Right atrium auricular region (tissue), 2 donors: ENCODE measurements around the gene TMEM63C. TPM values are rescaled to one million over a fixed set of nuclear protein-coding genes. Genes with fewer than 3 reads are reported as not detected.

ENCODE experiments used
- DNase-seq: peaks from one replicate; pipeline ENCODE4 v3.0.0-alpha.2; 2019; ENCODE audit warnings: low spot score
- H3K27ac ChIP-seq, 2 donors: fragments of 200-600 bp; sonication (generic); 1 replicate in 1 of 2; 2 replicates in 1 of 2; pipeline ENCODE4 v1.5.1; 2016 to 2019
- H3K27me3 ChIP-seq, 2 donors: fragments of 200-600 bp; sonication (generic); one replicate each; pipeline versions ENCODE4 v1.5.1 to v1.6.0; 2017 to 2019
- H3K36me3 ChIP-seq: fragments of 200-600 bp; sonication (generic); one replicate; pipeline ENCODE4 v1.5.1; 2016
- H3K4me1 ChIP-seq, 2 donors: fragments of 200-600 bp; sonication (generic); one replicate each; pipeline versions ENCODE4 v1.5.1 to v1.6.0; 2017 to 2019
- H3K4me3 ChIP-seq, 2 donors: fragments of 200-600 bp; sonication (generic); 1 replicate in 1 of 2; 2 replicates in 1 of 2; pipeline ENCODE4 v1.5.1; 2017 to 2019; ENCODE audit warnings: mild to moderate bottlenecking in 1 of 2, moderate library complexity in 1 of 2
- H3K9me3 ChIP-seq, 2 donors: fragments of 200-600 bp; sonication (generic); one replicate each; pipeline ENCODE4 v1.5.1; 2019
- CTCF ChIP-seq, 2 donors: fragments of 200-600 bp; sonication (generic); IDR thresholded peaks; one replicate each; pipeline ENCODE4 v1.5.1; 2019; ENCODE audit warnings: antibody characterized with exemption in 2 of 2
- total RNA-seq, 2 donors: library from RNA; depleted of rRNA; stranded (reverse); fragments of >200 nt; gene quantifications; one replicate each; pipeline ENCODE4 v1.1.0, GENCODE V29; 2016

TMEM63C gene, protein sequence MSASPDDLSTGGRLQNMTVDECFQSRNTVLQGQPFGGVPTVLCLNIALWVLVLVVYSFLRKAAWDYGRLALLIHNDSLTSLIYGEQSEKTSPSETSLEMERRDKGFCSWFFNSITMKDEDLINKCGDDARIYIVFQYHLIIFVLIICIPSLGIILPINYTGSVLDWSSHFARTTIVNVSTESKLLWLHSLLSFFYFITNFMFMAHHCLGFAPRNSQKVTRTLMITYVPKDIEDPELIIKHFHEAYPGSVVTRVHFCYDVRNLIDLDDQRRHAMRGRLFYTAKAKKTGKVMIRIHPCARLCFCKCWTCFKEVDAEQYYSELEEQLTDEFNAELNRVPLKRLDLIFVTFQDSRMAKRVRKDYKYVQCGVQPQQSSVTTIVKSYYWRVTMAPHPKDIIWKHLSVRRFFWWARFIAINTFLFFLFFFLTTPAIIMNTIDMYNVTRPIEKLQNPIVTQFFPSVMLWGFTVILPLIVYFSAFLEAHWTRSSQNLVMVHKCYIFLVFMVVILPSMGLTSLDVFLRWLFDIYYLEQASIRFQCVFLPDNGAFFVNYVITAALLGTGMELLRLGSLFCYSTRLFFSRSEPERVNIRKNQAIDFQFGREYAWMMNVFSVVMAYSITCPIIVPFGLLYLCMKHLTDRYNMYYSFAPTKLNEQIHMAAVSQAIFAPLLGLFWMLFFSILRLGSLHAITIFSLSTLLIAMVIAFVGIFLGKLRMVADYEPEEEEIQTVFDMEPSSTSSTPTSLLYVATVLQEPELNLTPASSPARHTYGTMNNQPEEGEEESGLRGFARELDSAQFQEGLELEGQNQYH
- total RNA-seq, result under 1 TPM in 1 of 2 donors, not detected in 1; 0.04 TPM

DNA sequence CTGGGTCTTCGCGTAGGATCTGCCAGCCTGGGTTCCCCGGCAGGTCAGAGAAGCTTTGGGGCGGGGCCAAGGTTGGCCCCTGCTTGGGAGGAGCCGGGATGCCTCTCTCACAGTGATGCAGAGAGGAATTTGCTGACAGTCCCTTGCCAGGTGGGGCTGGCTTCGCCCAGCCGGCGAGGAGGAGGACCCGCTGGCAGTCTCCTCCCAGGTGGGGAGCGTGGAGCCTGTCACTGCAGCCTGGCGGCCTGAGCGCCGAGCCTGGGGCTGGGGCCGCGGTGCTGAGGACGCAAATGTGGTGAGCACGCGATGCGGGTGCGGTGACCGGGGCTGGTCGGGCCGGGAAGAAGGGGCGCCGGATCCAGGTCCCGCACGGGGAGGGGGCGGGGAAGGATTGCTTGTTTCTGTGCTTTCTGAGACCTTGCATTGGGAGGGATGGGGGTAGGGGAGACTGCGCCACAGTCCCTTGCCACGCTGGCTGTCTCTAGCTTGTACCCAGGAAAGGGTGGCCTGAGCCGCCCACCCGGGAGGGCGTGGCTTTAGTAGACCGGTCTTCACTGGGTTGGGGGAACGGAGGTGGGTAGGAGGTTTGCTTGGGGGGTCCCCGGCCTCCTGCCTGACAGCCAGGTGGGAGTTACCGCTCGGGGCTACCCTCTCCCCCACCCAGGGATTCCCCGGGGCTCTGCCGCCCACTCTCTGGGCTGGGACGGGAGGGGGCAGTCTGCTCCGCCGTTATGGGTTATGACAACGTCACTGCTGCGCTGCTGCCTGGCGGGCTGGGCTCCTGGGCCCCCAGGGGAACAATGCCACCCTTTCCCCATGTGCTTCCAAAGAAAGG, at the start of gene TMEM63C:
Gene TMEM63C, plus strand, starts transcription at position 196 of the 835 bp plus-strand sequence. CDS start 37,016 bp downstream, outside the sequence.
- Histone ChIP-seq H3K4me3 (peak within 1 kb of the TSS in 1 of 2 donors; percentile 42), H3K36me3 (no peaks in the 10 kb centered on the region), H3K27me3 (peaks cover 0 to 4% of the 10 kb centered on the region in 2 donors), H3K4me1 (peaks cover 0 to 12% of the 10 kb centered on the region in 2 donors), H3K27ac (no peak within 1 kb of the TSS), H3K9me3 (no peaks in the 10 kb centered on the region)
- peak; percentile 16 for DNase-seq
- no peak for TF ChIP-seq CTCF (IDR thresholded peaks at IDR 0.05)

DNA sequence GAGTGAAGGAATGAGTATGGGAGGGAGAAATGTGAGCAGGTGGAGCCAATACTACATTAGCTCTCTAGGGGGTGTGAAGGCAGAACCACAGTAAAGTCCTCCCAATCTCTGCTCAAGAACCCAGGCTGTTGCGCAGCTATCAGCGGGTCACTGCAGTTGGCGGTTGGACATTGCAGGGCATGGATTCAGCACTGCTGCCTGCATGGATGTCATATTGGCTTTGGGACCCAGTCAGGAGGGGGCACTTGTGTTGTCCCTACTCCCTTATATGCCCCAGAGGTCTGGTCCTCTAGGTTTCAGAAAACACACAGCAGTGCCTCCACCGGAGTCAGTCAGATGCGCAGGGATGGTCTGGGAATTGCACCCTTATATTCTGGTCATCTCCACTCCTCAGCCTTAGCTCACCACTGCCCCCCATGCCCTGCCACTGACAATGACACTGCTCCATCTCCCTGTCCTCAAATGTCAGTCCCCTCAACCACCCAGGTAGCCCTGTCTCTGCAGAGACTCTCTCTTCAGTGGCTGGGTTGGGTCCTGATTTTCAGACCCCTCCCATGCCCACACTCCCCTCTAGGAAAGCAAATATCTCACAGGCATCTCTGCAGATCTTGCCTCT, 49.6 kb upstream of the TMEM63C start:
- no peak overlapping the region for H3K27ac ChIP-seq
- no peaks in the 10 kb centered on the region for H3K4me1 ChIP-seq
- H3K9me3 ChIP-seq, result no peaks in the 10 kb centered on the region
- no peak for DNase-seq
- no peak overlapping the region for H3K4me3 ChIP-seq
- TF ChIP-seq CTCF (IDR thresholded peaks at IDR 0.05), result no peak
- no peaks in the 10 kb centered on the region for H3K27me3 ChIP-seq
- no peaks in the 10 kb centered on the region for H3K36me3 ChIP-seq

GRCh38 chr14:77133720-77134338, 47.8 kb upstream of the TMEM63C start:
- H3K27me3 ChIP-seq, result no peaks in the 10 kb centered on the region
- H3K27ac ChIP-seq, result no peak overlapping the region
- TF ChIP-seq CTCF (IDR thresholded peaks at IDR 0.05), result no peak

GRCh38 chr14:77139022-77139421, 42.6 kb upstream of the TMEM63C start:
- peaks cover 9 to 30% of the 10 kb centered on the region in 2 donors for H3K27me3 ChIP-seq

More at GRCh38 chr14:77133720-77134338, 47.8 kb upstream of the TMEM63C start:
- DNase-seq, result no peak
- Histone ChIP-seq H3K9me3 (no peaks in the 10 kb centered on the region), H3K4me3 (no peak overlapping the region), H3K36me3 (no peaks in the 10 kb centered on the region), H3K4me1 (no peaks in the 10 kb centered on the region)

More at GRCh38 chr14:77139022-77139421, 42.6 kb upstream of the TMEM63C start:
- Histone ChIP-seq H3K4me1 (peaks cover 0 to 28% of the 10 kb centered on the region in 2 donors), H3K27ac (no peak overlapping the region), H3K4me3 (no peak overlapping the region), H3K36me3 (no peaks in the 10 kb centered on the region), H3K9me3 (no peaks in the 10 kb centered on the region)
- no peak for TF ChIP-seq CTCF (IDR thresholded peaks at IDR 0.05)
- DNase-seq, result no peak
